ENCODE data around the gene PRKCA.
"Not testable (repeated sequence)": the region's sequence is repeated elsewhere in the genome, so short reads cannot be mapped to it uniquely, and the experiment has no call there.

DNA sequence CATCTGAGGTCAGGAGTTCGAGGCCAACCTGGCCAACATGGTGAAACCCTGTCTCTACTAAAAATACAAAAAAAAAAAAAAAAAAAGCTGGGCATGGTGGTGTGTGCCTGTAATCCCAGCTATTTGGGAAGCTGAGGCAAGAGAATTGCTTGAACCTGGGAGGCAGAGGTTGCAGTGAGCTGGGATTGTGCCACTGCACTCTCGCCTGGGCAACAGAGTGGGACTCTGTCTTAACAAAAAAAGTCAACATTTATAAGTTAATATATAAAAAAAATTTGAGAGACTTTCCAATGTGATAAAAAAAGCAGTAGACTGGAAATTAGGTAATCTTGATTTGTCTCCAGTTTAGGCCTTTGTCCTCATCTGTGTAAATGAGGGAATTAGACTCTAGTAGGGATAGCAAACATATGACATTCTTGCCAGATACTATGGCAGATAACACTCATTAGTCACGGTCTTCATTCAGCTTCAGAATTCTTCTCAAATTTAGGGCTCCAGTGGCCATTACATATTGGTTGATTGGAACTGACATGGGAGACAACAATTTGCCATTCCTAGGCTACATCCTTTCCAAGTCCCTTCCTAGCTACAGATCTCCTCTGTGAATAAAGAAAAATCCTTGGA is 22.1 kb downstream of the PRKCA start:
- TF ChIP-seq CTCF (IDR thresholded peaks at IDR 0.05); ZFX (IDR thresholded peaks at IDR 0.05; ENCODE audit: borderline replicate concordance): not testable (repeated sequence)
